LNCaP clone FGC (cell line): Measurements from ENCODE around the gene SMOC2.
A peak's percentile ranks its signal among the peaks of the same experiment; 100 is the strongest.

ENCODE experiments used
- DNase-seq: peaks from one replicate; pipeline ENCODE4 v3.0.0-alpha.2; 2011; ENCODE audit warnings: low read depth
- H3K4me3 ChIP-seq: 2 replicates; pipeline ENCODE4 v1.5.1; 2011; ENCODE audit warnings: mild to moderate bottlenecking, low read depth, low read length, control low read depth
- CTCF ChIP-seq: IDR thresholded peaks from 2 replicates; pipeline ENCODE4 v1.5.1; 2012; ENCODE audit warnings: mild to moderate bottlenecking; ENCODE audit not compliant: control insufficient read depth, insufficient read depth; ENCODE audit errors: extremely low read depth

SMOC2 gene

DNA sequence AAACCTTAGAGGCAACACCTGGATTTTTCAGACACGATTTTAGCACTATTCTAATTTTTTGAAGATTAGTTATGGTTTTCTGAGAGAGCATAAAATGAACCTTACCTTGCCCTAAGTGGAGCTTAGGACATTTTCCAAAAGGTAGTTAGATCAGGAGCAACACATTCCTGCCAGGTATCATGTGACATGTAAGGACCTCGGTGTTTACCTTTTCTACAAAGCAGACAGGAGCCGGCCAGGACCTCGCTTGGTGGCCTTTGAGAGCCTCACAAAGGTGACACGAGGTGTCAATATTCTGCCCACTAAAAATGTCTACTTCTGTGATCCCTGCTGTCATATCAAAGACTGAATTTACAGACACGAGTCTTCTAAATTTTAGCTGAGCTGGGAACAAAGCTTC is 174.9 kb downstream of the SMOC2 start:
- TF ChIP-seq CTCF, result no peak
- no peak for DNase-seq
- H3K4me3 ChIP-seq, result no peak overlapping the region

GRCh38 chr6:168616816-168617765 is 176.1 kb downstream of the SMOC2 start:
- H3K4me3 ChIP-seq, result no peak overlapping the region
- TF ChIP-seq CTCF, result peak; percentile 66
- DNase-seq, result no peak

- no peak for TF ChIP-seq CTCF
- DNase-seq, result no peak
- H3K4me3 ChIP-seq, result no peak overlapping the region
Observed at GRCh38 chr6:168618546-168619315, 177.7 kb downstream of the SMOC2 start.

- TF ChIP-seq CTCF, result no peak
- no peak for DNase-seq
Observed at GRCh38 chr6:168619560-168620314, 178.8 kb downstream of the SMOC2 start.

GRCh38 chr6:168620578-168620977 is 179.6 kb downstream of the SMOC2 start:
- TF ChIP-seq CTCF, result no peak
- no peak for DNase-seq
- H3K4me3 ChIP-seq, result no peak overlapping the region

More at GRCh38 chr6:168619560-168620314, 178.8 kb downstream of the SMOC2 start:
- H3K4me3 ChIP-seq, result no peak overlapping the region

GRCh38 chr6:168623736-168624135 is 182.8 kb downstream of the SMOC2 start:
- no peak overlapping the region for H3K4me3 ChIP-seq
- no peak for DNase-seq
- no peak for TF ChIP-seq CTCF
